ENCODE measurements around the gene BRICD5.

BRICD5 gene

DNA sequence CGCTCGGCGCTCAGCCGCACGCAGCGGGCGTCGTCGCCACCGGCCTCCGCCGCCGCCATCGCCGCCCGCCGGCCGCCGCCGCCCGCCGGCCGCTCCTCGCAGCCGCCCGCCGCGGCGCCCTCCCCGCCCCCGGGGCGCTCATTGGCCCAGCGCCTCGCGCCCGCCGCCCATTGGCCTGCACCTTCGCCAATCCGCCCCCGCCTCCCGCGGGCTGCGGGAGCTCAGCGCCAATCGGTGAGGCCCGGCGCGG lies 4.0 kb upstream of the BRICD5 start, which contains the start of gene PGP:
PGP (minus strand) TSS at position 122 of the 250 bp plus-strand sequence; CDS start at position 59, 63 bp downstream.
- peak within 1 kb of the TSS; percentile 90 for H3K27ac ChIP-seq
- no peaks in the 10 kb centered on the region for H3K9me3 ChIP-seq (ENCODE audit: control insufficient read depth, low read length)
- no peaks in the 10 kb centered on the region for H3K27me3 ChIP-seq (ENCODE audit: control insufficient read depth, insufficient read depth, low read length)
- H3K9ac ChIP-seq = peak within 1 kb of the TSS; percentile 35
- H3K36me3 ChIP-seq (ENCODE audit: control insufficient read depth, insufficient read depth, low read length) = no peaks in the 10 kb centered on the region
- peak within 1 kb of the TSS; percentile 98 for H2AFZ ChIP-seq
- peak within 1 kb of the TSS; percentile 98 for H3K4me2 ChIP-seq (ENCODE audit: low read length)
- H3K4me1 ChIP-seq = peaks cover 23% of the 10 kb centered on the region
- no peaks in the 10 kb centered on the region for H3K79me2 ChIP-seq
- peak within 1 kb of the TSS; percentile 64 for H3K4me3 ChIP-seq (ENCODE audit: low read depth, low read length)
- TF ChIP-seq, protein P1, sequence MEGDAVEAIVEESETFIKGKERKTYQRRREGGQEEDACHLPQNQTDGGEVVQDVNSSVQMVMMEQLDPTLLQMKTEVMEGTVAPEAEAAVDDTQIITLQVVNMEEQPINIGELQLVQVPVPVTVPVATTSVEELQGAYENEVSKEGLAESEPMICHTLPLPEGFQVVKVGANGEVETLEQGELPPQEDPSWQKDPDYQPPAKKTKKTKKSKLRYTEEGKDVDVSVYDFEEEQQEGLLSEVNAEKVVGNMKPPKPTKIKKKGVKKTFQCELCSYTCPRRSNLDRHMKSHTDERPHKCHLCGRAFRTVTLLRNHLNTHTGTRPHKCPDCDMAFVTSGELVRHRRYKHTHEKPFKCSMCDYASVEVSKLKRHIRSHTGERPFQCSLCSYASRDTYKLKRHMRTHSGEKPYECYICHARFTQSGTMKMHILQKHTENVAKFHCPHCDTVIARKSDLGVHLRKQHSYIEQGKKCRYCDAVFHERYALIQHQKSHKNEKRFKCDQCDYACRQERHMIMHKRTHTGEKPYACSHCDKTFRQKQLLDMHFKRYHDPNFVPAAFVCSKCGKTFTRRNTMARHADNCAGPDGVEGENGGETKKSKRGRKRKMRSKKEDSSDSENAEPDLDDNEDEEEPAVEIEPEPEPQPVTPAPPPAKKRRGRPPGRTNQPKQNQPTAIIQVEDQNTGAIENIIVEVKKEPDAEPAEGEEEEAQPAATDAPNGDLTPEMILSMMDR (IDR thresholded peaks at IDR 0.05) = no peak

DNA sequence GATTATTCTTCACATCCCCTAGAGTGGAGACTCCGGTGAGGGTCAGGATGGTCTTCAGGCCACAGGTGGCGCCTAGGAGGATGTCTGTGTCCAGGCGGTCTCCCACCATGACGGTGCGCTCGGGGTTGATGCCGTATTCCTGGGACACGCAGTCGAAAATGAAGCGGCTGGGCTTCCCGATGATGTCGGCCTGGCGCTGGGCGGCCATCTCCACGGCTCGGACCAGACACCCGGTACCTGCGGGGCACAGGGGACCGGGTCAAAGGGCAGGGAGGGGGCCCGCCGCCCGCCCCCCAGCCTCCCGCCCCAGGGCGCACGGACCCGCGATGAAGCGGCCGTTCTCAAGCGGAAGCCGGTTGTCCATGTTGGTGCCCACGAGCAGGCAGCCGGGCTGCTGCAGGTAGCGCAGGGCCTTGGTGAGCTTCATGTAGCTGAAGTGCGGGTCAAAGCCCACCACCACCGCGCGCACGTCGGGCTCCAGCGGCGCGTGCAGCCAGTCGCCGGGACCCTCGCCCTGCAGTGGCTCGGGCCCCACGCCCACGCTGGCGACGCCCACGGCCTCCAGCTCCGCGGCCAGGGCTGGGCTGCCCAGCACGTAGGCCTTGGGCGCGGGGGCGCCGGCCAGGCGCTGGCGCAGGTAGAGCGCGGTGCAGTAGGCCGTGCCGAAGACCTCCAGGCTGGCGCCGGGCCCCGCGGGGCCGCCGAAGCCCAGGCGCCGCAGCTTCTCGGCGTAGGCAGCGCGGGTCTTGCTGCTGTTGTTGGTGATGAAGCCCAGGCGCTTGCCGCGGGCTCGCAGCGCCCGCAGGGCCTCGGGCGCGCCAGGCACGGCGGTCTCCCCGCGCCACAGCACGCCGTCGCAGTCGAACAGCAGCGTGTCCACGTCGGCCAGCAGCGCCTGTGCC lies 3.4 kb upstream of the BRICD5 start:
- TF ChIP-seq, protein P1 (IDR thresholded peaks at IDR 0.05) = no peak
- H2AFZ ChIP-seq = peak overlapping the region; percentile 79
- no peaks in the 10 kb centered on the region for H3K9me3 ChIP-seq (ENCODE audit: control insufficient read depth, low read length)
- no peaks in the 10 kb centered on the region for H3K36me3 ChIP-seq (ENCODE audit: control insufficient read depth, insufficient read depth, low read length)
- H3K79me2 ChIP-seq = no peaks in the 10 kb centered on the region
- peak overlapping the region; percentile 50 for H3K4me3 ChIP-seq (ENCODE audit: low read depth, low read length)
- peak overlapping the region; percentile 79 for H3K4me2 ChIP-seq (ENCODE audit: low read length)
- H3K9ac ChIP-seq = no peak overlapping the region
- no peaks in the 10 kb centered on the region for H3K27me3 ChIP-seq (ENCODE audit: control insufficient read depth, insufficient read depth, low read length)
- no peak overlapping the region for H3K27ac ChIP-seq
- H3K4me1 ChIP-seq = peaks cover 23% of the 10 kb centered on the region

DNA sequence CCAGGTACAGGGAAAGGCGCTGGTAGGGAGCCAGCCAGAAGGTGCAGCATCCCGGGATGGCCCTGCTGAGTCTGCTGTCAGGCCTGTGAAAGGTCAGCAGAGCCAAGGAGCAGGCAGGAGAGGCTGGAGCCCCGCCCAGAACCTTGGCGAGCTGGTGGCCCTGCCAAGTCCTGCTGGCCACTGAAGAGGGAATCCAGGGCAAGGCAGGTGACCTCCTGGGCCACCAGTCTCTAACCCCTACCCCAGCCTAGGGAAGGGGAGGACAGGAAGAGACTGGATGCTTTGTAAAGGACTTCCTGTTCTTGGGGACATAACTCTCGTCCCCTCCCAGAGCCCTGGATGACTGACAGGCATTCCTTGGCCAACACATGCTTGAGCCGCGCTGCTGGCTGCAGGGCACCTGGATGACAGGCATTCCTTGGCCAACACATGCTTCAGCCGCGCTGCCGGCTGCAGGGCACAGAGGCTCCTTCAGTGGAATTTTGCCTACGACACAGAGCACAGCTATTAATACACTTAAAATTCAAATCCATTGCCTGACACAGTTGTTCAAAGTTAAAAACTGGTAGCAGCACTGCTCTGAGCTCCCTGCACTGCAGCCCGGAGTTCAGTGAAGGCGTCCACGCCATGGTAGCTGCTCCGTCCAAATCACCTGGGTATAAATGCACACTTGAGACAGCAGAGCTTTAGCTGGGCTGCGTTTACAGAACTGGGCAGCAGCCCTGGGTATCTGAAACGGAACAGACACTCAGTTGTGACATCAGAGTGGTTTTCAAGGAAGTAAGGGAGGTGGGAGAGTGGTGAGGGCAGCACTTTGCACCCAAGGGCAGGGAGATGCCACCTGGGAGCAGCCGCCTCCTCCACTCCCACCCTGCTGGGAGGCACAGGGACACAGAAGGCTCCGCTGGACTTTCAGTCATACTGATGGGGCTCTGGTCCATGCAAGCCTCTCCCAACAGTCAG lies 2.0 kb upstream of the BRICD5 start:
- Histone ChIP-seq H3K9ac (no peak overlapping the region), H3K9me3 (ENCODE audit: control insufficient read depth, low read length) (no peaks in the 10 kb centered on the region), H2AFZ (no peak overlapping the region), H3K4me2 (ENCODE audit: low read length) (peak overlapping the region; percentile 29), H3K27me3 (ENCODE audit: control insufficient read depth, insufficient read depth, low read length) (no peaks in the 10 kb centered on the region), H3K4me1 (peaks cover 23% of the 10 kb centered on the region), H3K4me3 (ENCODE audit: low read depth, low read length) (peak overlapping the region; percentile 19), H3K36me3 (ENCODE audit: control insufficient read depth, insufficient read depth, low read length) (no peaks in the 10 kb centered on the region), H3K27ac (peak overlapping the region; percentile 61), H3K79me2 (no peaks in the 10 kb centered on the region)
- TF ChIP-seq, protein P1 (IDR thresholded peaks at IDR 0.05) = no peak

DNA sequence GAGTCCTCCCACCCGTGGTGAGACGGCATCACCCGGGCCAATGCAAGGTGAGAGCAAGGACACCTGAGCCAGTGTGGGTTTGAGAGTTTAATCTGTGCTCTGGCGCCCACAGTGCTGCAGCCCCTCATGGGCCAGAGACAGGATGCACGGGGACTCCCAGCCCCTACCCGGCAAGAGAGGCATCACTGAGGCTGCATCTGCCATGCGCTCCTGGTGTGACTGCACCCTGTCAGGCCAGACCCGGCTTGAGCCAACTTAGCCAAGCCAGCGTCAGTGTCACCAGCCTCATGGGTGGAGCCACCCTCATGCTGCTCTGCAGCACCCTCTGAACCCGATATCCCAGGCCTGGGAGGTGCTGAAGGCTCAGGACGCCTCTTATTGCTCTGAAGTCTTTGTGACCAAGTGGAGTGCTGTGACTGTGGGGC lies 1.3 kb upstream of the BRICD5 start:
- TF ChIP-seq, protein P1 (IDR thresholded peaks at IDR 0.05) = no peak
- H3K4me1 ChIP-seq = peaks cover 23% of the 10 kb centered on the region
- H3K9ac ChIP-seq = no peak overlapping the region
- H3K27ac ChIP-seq = peak overlapping the region; percentile 61
- H3K4me3 ChIP-seq (ENCODE audit: low read depth, low read length) = peak overlapping the region; percentile 19
- H2AFZ ChIP-seq = no peak overlapping the region
- peak overlapping the region; percentile 29 for H3K4me2 ChIP-seq (ENCODE audit: low read length)
- H3K79me2 ChIP-seq = no peaks in the 10 kb centered on the region
- H3K9me3 ChIP-seq (ENCODE audit: control insufficient read depth, low read length) = no peaks in the 10 kb centered on the region
- no peaks in the 10 kb centered on the region for H3K36me3 ChIP-seq (ENCODE audit: control insufficient read depth, insufficient read depth, low read length)
- H3K27me3 ChIP-seq (ENCODE audit: control insufficient read depth, insufficient read depth, low read length) = no peaks in the 10 kb centered on the region
